ENCODE measurements around the gene NDRG3.

Gene NDRG3

DNA sequence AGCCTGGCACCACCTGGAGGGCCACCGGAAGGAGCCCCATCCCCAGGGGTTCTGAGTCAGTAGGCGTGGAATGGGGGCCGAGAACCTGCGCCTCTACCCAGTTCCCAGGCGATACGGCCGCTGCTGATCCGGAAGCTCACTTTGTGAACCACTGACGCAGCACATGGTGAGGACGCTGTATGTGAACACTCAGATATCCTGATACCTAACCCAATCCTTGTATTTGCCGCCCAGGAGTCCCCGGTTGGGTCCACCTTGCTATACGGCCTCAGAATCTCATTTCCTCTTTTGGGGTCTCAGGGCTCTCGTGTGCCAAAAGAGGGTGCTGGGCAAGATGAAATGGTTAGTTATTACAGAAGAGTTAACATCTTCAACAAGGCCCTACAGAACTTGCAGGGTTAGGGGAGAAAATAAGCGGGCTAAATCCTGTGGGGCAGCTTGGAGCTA lies 140.9 kb downstream of the NDRG3 start:
- DNase-seq: no peak
